ENCODE data around the gene SLC22A23.
A peak's percentile ranks its signal among the peaks of the same experiment; 100 is the strongest.

Gene SLC22A23

GRCh38 chr6:3369985-3370360, 86.9 kb downstream of the SLC22A23 start:
- no peak for DNase-seq (ENCODE audit: low spot score)

GRCh38 chr6:3368685-3369084, 88.2 kb downstream of the SLC22A23 start:
- no peak for DNase-seq (ENCODE audit: low spot score)

- DNase-seq (ENCODE audit: low spot score), result no peak
Measured at GRCh38 chr6:3367630-3368029, 89.2 kb downstream of the SLC22A23 start.

GRCh38 chr6:3366596-3367413, 90.0 kb downstream of the SLC22A23 start:
- DNase-seq (ENCODE audit: low spot score), result no peak

GRCh38 chr6:3364391-3364790, 92.5 kb downstream of the SLC22A23 start:
- no peak for DNase-seq (ENCODE audit: low spot score)

GRCh38 chr6:3363296-3364025, 93.4 kb downstream of the SLC22A23 start:
- DNase-seq (ENCODE audit: low spot score), result no peak

GRCh38 chr6:3361312-3362037, 95.4 kb downstream of the SLC22A23 start:
- no peak for DNase-seq (ENCODE audit: low spot score)

- DNase-seq (ENCODE audit: low spot score), result no peak
Measured at GRCh38 chr6:3360727-3361045, 96.2 kb downstream of the SLC22A23 start.

- no peak for DNase-seq (ENCODE audit: low spot score)
Measured at GRCh38 chr6:3359973-3360726, 96.7 kb downstream of the SLC22A23 start.

GRCh38 chr6:3359101-3359752, 97.6 kb downstream of the SLC22A23 start:
- peak; percentile 35 for DNase-seq (ENCODE audit: low spot score)

GRCh38 chr6:3358413-3359100, 98.3 kb downstream of the SLC22A23 start:
- no peak for DNase-seq (ENCODE audit: low spot score)

GRCh38 chr6:3357678-3358077, 99.2 kb downstream of the SLC22A23 start:
- no peak for DNase-seq (ENCODE audit: low spot score)

GRCh38 chr6:3356824-3357420, 99.9 kb downstream of the SLC22A23 start:
- DNase-seq (ENCODE audit: low spot score), result no peak

- DNase-seq (ENCODE audit: low spot score), result peak; percentile 91
Measured at GRCh38 chr6:3356056-3356823, 100.6 kb downstream of the SLC22A23 start.

- DNase-seq (ENCODE audit: low spot score), result no peak
Measured at GRCh38 chr6:3355358-3356055, 101.3 kb downstream of the SLC22A23 start.

- no peak for DNase-seq (ENCODE audit: low spot score)
Measured at GRCh38 chr6:3355011-3355357, 101.9 kb downstream of the SLC22A23 start.

GRCh38 chr6:3353939-3354338, 102.9 kb downstream of the SLC22A23 start:
- DNase-seq (ENCODE audit: low spot score), result no peak

- no peak for DNase-seq (ENCODE audit: low spot score)
Measured at GRCh38 chr6:3353213-3353903, 103.5 kb downstream of the SLC22A23 start.

GRCh38 chr6:3352678-3353077, 104.2 kb downstream of the SLC22A23 start:
- no peak for DNase-seq (ENCODE audit: low spot score)

Data from GM03348 (cell line).